GOT3 (cell line): ENCODE data around the gene DUSP8.
"Not testable (repeated sequence)": the region's sequence is repeated elsewhere in the genome, so short reads cannot be mapped to it uniquely, and the experiment has no call there.

Source experiments
- DNase-seq: peaks from one replicate; lab custom pipeline; 2025; ENCODE audit warnings: mixed read lengths; lab: John Stamatoyannopoulos, UW

Gene DUSP8

GRCh38 chr11:1514336-1515061, 57.6 kb downstream of the DUSP8 start:
- no peak for DNase-seq

- no peak for DNase-seq
These were observed 58.5 kb downstream of the DUSP8 start for GRCh38 chr11:1513326-1514296.

- DNase-seq: not testable (repeated sequence)
These were observed 59.4 kb downstream of the DUSP8 start for GRCh38 chr11:1512531-1513258.

- DNase-seq: no peak
These were observed 60.1 kb downstream of the DUSP8 start for GRCh38 chr11:1511937-1512496.

- DNase-seq: no peak
These were observed 61.1 kb downstream of the DUSP8 start for GRCh38 chr11:1510928-1511327.

- not testable (repeated sequence) for DNase-seq
These were observed 61.7 kb downstream of the DUSP8 start for GRCh38 chr11:1510351-1510750.

GRCh38 chr11:1509626-1510255, 62.3 kb downstream of the DUSP8 start:
- no peak for DNase-seq

- no peak for DNase-seq
These were observed 63.1 kb downstream of the DUSP8 start for GRCh38 chr11:1508986-1509385.

GRCh38 chr11:1508491-1508891, 63.6 kb downstream of the DUSP8 start:
- no peak for DNase-seq

GRCh38 chr11:1507381-1508140, 64.5 kb downstream of the DUSP8 start:
- no peak for DNase-seq

- no peak for DNase-seq
These were observed 65.1 kb downstream of the DUSP8 start for GRCh38 chr11:1506981-1507380.

GRCh38 chr11:1505480-1505879, 66.6 kb downstream of the DUSP8 start:
- no peak for DNase-seq

GRCh38 chr11:1504581-1505290, 67.3 kb downstream of the DUSP8 start:
- DNase-seq: no peak

- no peak for DNase-seq
These were observed 67.9 kb downstream of the DUSP8 start for GRCh38 chr11:1504138-1504537.
